ENCODE measurements around the gene MED17.
"Not testable (repeated sequence)": the region's sequence is repeated elsewhere in the genome, so short reads cannot be mapped to it uniquely, and the experiment has no call there.

Gene MED17

DNA sequence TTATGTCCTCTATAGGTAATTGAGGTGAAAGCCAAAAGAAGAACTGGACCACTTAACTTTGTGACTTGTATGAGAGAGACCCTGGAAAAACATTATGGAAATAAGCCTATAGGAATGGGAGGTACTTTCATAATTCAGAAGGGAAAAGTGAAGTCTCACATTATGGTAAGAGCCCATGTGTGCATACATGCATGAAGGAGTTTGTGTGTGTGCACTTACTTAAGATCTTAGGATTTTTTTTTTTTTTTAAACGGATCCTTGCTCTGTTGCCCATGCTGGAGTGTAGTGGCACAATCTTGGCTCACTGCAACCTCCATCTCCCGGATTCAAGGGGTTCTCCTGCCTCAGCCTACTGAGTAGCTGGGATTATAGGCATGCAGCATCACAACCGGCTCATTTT lies 26.8 kb upstream of the MED17 start:
- no peak overlapping the region for H3K4me3 ChIP-seq (ENCODE audit: low read length)
- DNase-seq (ENCODE audit: low read depth, low spot score) = no peak

DNA sequence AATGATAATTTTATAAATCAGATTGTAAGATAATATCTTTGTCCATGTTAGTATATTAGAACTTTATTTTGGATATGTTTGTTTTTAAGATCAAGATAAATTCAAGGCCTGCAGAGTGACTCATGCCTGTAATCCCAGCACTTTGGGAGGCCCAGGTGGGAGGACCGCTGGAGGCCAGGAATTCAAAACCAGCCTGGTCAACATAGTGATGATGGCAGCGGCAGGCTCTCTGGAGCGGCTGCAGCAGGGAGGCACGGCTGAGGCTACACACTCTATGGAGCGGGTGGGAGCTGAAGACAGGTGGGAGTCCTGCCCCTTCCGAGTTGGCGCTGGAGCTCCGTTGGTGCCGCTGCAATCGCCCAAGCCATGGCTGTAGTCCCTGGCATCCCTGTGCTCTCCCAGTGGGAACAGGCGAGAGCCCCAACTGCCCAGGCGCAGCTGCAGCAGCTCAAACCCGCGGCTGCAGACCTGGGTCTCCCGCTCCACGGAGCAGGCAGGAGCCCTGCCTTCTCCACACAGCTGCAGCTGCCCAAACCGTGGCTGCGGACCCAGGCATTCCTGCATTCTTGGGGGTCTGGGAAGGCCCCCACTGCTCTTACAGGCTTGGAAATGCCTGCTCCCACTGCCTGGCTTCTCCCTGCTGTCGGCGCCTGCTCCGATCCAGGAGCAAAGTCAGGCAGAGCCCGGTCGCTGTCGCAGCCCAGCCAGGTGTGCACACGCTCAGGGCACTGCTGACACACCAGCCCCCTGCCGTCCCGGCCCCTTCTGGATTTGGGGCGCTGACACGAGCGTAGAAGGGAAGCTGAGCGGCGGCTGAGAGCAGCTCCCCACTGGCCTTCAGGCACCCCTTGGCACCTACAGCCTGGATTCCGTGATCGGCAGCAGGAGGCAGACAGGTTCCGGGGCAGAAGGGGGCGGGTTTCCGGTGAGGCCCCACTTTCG lies 25.9 kb upstream of the MED17 start:
- DNase-seq (ENCODE audit: low read depth, low spot score) = no peak
- no peak overlapping the region for H3K4me3 ChIP-seq (ENCODE audit: low read length)

GRCh38 chr11:93759123-93759522 lies 25.0 kb upstream of the MED17 start:
- DNase-seq (ENCODE audit: low read depth, low spot score); H3K4me3 ChIP-seq (ENCODE audit: low read length): not testable (repeated sequence)

DNA sequence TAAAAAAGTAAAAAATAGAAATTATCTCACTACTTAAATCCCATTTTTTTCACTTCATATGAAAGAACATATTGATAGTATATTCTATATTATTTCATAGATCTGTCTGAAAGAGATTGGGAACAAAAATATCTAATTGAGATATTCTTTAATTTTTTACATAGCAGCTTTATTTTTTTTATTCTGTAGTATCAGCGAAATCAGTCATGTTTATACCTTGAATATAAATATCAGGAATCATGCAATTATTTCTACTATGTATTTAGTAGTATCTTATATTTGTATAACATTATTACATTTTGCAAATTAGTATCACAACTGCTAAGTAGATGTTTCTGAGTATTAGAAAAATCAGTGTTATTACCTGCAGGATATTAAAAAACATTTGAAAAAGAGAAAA lies 22.2 kb upstream of the MED17 start:
- no peak for DNase-seq (ENCODE audit: low read depth, low spot score)
- no peak overlapping the region for H3K4me3 ChIP-seq (ENCODE audit: low read length)

- no peak for DNase-seq (ENCODE audit: low read depth, low spot score)
- no peak overlapping the region for H3K4me3 ChIP-seq (ENCODE audit: low read length)
Measured at GRCh38 chr11:93765551-93765950, 18.5 kb upstream of the MED17 start.

- no peak for DNase-seq (ENCODE audit: low read depth, low spot score)
- H3K4me3 ChIP-seq (ENCODE audit: low read length) = no peak overlapping the region
Measured at GRCh38 chr11:93766504-93766903, 17.6 kb upstream of the MED17 start.

- H3K4me3 ChIP-seq (ENCODE audit: low read length) = no peak overlapping the region
- no peak for DNase-seq (ENCODE audit: low read depth, low spot score)
Measured at GRCh38 chr11:93767018-93767417, 17.1 kb upstream of the MED17 start.

DNA sequence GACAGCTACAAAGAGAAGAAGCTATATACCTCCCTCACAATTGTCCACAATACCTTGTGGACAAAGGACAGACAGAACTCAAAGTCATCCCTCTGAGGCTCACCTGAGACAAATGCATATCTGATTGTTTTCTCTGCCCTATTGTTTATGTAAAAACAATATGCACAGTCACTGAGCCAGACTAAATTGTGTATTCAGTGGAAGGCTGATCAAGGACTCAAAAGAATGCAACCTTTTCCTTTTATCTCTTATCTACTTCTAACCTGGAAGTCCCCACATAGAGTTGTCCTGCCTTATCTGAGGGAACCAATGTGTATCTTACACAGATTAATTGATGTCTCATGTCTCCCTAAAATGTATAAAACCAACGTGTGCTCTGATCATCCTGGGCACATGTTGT lies 13.9 kb upstream of the MED17 start:
- no peak overlapping the region for H3K4me3 ChIP-seq (ENCODE audit: low read length)
- no peak for DNase-seq (ENCODE audit: low read depth, low spot score)

DNA sequence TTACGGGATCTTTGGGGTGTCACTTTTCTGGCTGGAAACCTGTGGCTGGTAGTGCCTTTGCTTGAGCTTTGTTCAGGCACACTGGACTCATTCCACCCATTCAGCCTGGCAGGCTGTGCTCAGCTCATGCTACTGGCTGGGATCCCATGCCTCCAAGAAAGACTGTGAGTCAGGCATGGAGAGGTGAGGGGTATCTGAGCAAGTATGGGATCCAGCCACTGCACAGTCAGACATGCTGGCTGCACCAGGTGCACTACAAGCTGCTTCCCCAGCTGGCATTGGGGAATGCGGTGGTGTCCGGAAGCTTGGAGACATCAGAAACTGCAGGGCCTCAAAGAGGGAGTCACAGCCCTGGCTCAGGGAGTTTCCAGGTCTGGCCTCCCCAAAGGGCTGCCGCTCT lies 12.0 kb upstream of the MED17 start:
- no peak for DNase-seq (ENCODE audit: low read depth, low spot score)
- no peak overlapping the region for H3K4me3 ChIP-seq (ENCODE audit: low read length)

DNA sequence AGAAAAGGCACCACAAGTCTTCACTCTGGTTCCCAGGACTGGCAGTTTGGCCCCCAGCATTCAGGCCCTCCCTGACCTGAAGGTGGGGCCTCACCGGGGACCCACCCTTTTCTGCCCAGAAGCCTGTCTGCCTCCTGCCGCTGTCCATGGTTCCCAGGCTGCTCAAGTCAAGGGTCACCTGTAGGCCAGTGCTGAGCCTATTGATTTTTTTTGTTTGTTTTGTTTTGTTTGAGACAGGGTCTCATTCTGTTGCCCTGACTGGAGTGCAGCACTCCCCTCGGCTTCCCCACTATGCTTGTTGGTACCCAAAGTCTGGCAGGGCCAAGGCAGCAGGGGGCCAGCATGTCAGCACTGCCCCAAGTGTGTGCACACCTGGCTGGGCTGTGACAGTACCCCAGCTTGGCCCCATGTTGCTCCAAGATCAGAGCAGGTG lies 11.0 kb upstream of the MED17 start:
- H3K4me3 ChIP-seq (ENCODE audit: low read length) = no peak overlapping the region

GRCh38 chr11:93773601-93774200 lies 10.4 kb upstream of the MED17 start:
- no peak for DNase-seq (ENCODE audit: low read depth, low spot score)
- H3K4me3 ChIP-seq (ENCODE audit: low read length) = no peak overlapping the region

More for the DNA sequence above, 11.0 kb upstream of the MED17 start:
- no peak for DNase-seq (ENCODE audit: low read depth, low spot score)

- not testable (repeated sequence) for DNase-seq (ENCODE audit: low read depth, low spot score); H3K4me3 ChIP-seq (ENCODE audit: low read length)
Measured at GRCh38 chr11:93774560-93774959, 9.5 kb upstream of the MED17 start.

GRCh38 chr11:93775289-93775688 lies 8.8 kb upstream of the MED17 start:
- DNase-seq (ENCODE audit: low read depth, low spot score) = no peak
- no peak overlapping the region for H3K4me3 ChIP-seq (ENCODE audit: low read length)

DNA sequence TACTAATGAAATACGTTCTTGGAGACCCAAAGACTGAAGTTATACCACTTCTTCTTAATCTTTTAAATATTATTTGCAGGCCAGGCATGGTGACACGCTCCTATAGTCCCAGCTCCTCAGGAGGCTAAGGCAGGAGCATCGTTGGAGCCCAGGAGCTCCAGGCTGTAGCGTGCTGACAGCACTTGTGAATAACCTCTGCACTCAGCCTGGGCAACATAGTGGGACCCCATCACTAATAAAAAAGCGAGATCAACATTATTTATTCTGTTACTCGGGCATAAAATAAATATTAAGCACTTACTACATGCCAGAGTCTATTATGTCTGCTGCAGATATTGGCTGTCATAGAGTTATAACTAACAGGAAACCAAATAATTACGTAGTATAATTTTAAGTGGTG lies 720 bp upstream of the MED17 start:
- peak overlapping the region; percentile 97 for H3K4me3 ChIP-seq (ENCODE audit: low read length)
- no peak for DNase-seq (ENCODE audit: low read depth, low spot score)

GRCh38 chr11:93783765-93784144 lies 327 bp upstream of the MED17 start:
- peak overlapping the region; percentile 97 for H3K4me3 ChIP-seq (ENCODE audit: low read length)
- DNase-seq (ENCODE audit: low read depth, low spot score) = no peak

GRCh38 chr11:93784935-93785360 lies 866 bp downstream of the MED17 start:
- H3K4me3 ChIP-seq (ENCODE audit: low read length) = peak overlapping the region; percentile 97
- DNase-seq (ENCODE audit: low read depth, low spot score) = no peak

- no peak overlapping the region for H3K4me3 ChIP-seq (ENCODE audit: low read length)
- no peak for DNase-seq (ENCODE audit: low read depth, low spot score)
Measured at GRCh38 chr11:93791493-93791892, 7.4 kb downstream of the MED17 start.

- no peak for DNase-seq (ENCODE audit: low read depth, low spot score)
- no peak overlapping the region for H3K4me3 ChIP-seq (ENCODE audit: low read length)
Measured at GRCh38 chr11:93796441-93797231, 12.6 kb downstream of the MED17 start.

DNA sequence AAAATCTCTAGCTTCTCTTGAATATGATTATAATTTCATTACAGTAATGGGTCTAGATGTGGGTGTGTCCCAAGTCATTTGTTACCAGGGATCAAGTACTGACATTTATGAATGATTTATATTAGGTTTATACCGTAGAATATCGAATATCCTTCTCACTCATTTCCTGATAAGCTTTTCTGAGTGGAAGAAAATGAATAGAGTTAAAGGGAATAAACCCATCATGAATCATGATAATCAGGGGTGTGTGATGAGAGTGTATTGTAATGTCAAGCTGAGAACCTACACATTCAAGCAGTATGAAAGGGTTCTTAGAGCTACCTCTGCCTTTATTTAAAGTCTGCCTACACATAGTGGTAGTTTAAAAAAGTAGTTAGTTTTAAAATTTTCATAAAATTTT lies 17.3 kb downstream of the MED17 start:
- no peak overlapping the region for H3K4me3 ChIP-seq (ENCODE audit: low read length)
- no peak for DNase-seq (ENCODE audit: low read depth, low spot score)

DNA sequence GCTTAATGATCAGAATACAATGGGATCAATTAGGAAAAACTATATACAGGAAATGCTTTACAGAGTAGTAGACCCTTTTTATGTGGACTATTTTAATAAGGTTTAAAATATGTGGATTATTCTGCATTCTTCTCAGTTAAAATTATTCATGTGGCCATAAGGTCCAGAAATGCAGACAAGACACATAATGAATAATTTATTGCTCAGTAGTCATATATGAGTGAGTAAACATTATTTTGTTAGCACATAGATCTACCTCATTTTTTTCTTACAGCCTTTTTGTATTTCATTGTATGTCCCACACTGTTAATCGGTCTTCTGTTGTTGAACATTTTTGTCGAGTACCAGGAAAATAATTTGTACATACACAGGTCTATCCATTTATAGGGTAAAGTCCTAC lies 20.8 kb downstream of the MED17 start:
- H3K4me3 ChIP-seq (ENCODE audit: low read length) = no peak overlapping the region
- no peak for DNase-seq (ENCODE audit: low read depth, low spot score)
